A204.1 (cell line): Measurements from ENCODE around the gene BCAT1.
"Not testable (repeated sequence)": the region's sequence is repeated elsewhere in the genome, so short reads cannot be mapped to it uniquely, and the experiment has no call there.

Experiments
- FAIRE-seq: peaks from 2 replicates; lab custom pipeline; 2012; peaks lifted over from hg19 to GRCh38; lab: Jason Lieb, UNC

The BCAT1 gene

DNA sequence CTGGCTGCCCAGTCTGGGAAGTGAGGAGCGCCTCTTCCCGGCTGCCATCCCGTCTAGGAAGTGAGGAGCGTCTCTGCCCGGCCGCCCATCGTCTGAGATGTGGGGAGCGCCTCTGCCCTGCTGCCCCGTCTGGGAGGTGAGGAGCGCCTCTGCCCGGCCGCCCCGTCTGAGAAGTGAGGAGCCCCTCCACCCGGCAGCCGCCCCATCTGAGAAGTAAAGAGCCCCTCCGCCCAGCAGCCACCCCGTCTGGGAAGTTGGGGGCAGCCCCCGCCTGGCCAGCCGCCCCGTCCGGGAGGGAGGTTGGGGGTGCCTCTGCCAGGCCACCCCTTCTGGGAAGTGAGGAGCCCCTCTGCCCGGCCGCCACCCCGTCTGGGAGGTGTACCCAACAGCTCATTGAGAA lies 22.8 kb downstream of the BCAT1 start:
- not testable (repeated sequence) for FAIRE-seq

DNA sequence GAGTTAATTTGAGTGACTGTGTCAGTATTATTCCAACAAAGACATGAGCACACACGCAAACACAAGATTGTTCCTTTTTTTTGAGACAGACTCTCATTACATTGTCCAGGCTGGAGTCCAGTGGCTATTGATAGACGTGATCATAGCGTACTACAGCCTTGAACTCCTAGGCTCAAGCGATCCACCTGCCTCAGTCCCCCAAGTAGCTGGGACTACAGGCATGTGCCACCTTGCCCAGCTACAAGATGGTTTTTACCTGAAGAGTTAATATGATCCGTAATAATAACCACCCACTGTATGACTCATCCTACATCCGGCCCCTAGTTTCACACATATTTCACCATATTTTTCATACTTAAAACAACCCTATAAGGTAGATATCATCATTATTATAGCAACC lies 26.8 kb downstream of the BCAT1 start:
- no peak for FAIRE-seq

DNA sequence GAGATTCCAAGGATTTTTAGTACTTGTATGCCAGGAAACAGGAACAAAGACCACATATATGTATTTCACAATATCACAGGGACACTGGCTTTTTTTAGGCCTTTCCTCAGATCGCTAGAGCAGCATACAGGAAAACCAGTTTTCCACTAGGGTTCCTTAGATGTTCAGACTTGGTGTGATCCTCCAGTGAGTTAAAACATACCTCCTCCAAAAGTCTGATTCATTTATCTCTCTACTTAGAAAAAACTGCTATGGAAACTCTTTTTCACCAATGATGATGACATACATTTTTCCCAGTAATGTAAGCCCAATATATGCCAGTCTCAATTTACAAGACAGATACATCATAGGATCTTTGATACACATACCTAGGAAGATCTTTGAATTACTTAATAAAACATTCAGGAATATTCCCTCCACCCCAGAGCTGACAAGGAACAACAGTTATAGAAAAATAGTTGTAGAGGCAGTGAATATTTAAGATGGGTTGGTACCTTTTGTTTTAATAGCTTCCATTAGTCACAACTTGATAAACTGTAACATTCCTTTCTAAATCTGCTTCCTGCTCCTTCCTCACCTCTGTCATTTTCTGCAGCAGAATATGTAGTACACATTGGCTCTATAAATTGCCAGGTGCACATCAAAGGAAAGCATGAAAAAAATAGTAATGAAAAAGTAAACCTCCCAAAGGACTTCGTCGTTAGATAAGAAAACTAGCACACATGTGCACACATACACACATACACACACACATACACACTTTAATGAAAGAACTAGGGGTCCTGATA lies 27.5 kb downstream of the BCAT1 start:
- no peak for FAIRE-seq

DNA sequence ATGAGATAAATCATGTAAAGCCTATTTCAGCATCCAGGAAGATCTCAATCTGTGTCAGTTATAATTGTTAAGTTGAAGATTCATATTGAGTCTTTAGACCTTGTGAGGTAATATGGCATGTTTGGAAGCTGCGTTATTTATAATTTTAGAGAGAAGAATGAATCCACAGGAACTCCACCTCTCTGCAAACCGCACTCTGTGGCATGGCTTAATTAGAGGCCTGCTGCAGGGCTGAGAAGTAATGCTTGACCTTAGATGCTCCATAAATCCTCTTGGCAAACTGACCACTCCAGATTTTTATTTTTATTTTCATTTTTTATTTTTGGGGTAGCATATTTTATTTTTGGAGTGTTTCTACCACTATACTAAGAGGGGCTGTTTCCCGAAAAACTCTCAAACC lies 28.8 kb downstream of the BCAT1 start:
- no peak for FAIRE-seq

DNA sequence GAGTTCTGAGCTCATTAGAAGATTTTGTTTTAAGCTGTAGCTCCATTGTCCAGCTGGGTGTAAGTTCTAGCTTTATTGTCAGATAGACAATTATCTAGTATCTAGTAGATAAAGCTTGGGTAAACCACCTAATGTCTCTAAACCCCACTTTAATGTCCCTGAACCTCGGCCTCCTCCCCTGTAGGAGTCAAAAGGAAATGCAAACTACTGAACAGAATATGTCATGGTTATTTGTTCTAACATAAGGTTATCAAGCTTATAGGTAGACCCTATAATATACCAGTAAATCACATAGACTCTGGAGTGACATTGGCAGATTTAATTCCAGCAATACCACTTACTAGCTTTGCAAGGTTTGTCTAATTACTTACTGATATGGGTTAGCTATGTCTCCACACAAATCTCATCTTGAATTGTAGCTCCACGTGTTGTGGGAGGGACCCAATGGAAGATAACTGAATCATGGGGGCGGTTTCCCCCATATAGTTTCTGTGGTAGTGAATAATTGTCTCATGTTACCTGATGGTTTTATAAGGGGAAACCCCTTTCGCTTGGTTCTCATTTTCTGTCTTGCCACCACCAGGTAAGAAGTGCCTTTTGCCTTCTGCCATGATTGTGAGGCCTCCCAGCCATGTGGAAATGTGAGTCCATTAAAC lies 29.4 kb downstream of the BCAT1 start:
- no peak for FAIRE-seq

DNA sequence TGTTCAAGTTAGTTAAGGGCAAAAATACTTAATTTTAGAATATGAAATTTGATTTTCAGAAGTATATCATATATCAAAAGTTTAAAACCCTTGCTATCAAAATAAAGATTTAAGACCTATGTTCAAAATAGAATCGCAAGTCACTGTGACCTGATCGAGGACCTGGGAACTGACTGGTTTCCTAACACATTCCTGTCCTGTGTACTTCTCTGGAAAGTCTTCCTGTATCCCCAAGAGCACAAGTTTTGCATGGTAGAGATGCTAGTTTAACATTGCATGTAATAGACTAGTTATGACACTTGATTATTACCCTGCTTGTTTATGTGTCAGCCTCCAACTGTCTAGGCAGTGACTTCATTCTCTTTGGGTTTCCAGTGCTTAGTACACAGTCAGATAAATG lies 30.3 kb downstream of the BCAT1 start:
- FAIRE-seq: no peak

DNA sequence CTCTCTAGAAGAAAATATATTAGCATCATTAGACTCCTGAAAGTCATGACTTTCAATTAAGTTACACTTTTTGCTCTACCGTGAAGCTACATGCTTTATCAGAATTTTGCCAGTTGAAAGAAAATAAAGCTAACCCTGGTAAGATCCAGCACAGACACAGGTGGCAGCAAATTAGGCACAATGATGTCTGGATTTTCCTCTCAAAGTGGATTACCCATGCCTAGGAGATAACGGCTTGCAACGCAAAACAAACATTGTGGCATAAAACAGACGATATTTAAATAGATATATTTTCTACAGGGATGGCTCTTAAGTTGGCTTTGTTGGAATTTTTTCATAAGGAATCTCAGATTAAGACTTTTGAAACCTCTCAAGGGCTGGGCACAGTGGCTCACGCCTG lies 33.4 kb downstream of the BCAT1 start:
- FAIRE-seq: no peak

DNA sequence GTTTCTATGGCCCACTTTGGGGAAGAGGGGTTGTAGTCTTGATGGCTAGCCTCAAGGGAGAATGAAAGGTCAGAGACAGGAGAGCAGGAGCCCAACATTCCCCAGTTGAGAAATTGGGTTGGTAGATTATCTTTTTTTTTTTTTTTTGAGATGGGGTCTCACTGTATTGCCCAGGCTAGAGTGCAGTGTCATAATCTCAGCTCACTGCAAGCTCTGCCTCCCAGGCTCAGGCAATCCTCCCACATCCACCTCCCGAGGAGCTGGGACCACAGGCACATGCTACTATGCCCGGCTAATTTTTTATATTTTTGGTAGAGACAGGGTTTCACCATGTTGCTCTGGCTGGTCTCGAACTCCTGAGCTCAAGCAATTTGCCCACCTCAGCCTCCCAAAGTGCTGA lies 34.9 kb downstream of the BCAT1 start:
- FAIRE-seq: no peak

DNA sequence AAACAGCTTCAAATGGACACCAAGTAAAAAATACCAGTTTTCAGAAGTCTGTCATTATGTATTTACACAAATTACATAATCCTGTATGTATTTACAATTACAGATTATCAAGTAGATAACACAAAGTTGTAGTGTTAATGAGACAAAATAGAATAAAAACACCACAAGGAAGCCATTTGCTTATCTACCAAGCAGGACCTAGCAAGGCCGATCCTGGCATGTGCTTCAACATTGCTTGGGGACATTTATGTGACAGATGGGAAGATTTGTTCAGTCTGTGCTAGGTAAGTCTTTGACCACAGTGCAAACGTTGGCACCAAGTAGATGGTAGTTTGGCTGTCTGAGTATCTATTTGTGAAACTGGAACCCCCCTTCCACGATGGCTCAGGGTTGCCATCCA lies 35.8 kb downstream of the BCAT1 start:
- FAIRE-seq: no peak

DNA sequence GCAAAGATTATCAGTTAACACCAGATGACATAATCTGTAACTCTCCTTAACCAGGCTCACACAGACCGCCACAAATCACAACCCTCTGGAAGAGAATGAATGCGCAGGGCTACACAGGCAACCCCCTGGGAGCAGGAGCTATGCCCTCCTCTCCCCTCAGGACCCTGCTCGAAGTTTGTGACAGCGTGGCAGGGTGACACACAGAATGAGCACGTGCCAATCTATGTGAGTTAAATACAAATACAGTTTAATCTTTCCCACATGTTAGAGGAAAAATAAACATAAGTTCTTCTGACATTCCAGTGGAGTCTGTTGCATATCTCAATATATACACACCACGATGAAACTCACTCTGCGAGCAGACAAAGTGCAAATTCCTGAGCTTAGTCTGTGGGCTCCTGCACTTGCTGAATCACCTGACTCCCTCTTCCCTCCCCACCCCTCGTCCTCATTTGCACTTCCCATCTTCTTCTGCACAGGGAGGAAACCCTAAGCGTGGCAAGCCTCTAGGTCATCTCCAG lies 37.6 kb downstream of the BCAT1 start:
- FAIRE-seq: no peak

DNA sequence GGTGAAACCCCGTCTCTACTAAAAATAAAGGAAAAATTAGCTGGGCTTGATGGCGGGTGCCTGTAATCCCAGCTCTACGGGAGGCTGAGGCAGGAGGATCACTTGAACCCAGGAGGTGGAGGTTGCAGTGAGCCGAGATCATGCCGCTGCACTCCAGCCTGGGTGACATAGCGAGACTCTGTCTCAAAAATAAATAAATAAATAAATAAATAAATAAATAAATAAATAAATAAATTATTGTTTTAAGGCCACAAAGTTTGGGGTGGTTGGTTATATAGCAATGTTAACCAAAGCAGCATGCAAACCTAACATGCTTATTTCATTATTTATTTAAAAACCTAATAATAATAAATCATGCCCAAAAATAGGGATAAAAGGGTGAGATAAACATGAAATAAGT lies 38.7 kb downstream of the BCAT1 start:
- not testable (repeated sequence) for FAIRE-seq

DNA sequence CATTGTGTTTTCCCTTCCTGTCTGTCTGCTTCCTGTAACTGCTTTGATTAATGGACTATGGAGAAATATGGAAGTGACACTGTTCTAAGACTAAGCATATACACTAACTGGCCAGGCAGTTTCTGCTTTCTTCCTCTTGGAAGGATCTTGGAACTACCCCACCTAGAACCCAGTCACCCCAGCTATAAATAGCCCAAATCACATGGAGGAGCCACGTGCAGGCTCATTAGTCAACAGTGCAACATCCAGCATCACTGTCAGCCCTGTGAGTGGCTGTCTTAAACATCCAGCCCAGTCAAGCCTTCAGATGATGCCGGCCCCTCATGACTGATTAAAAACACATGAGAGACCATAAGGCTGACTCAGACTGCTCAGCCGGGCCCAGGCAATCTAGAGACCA lies 39.2 kb downstream of the BCAT1 start:
- no peak for FAIRE-seq

DNA sequence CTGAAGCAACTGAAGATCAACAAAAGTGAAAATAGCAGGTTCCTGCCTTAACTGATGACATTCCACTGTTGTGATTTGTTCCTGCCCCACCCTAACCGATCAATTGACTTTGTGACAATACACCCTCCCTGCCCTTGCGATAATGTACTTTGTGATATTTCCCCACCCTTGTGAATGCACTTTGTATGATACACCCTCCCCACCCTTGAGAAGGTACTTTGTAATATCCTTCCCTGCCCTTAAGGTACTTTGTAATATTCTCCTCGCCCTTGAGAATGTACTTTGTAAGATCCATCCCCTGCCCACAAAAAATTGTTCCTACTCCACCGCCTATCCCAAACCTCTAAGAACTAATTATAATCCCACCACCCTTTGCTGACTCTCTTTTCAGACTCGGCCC lies 41.4 kb downstream of the BCAT1 start:
- FAIRE-seq: no peak

DNA sequence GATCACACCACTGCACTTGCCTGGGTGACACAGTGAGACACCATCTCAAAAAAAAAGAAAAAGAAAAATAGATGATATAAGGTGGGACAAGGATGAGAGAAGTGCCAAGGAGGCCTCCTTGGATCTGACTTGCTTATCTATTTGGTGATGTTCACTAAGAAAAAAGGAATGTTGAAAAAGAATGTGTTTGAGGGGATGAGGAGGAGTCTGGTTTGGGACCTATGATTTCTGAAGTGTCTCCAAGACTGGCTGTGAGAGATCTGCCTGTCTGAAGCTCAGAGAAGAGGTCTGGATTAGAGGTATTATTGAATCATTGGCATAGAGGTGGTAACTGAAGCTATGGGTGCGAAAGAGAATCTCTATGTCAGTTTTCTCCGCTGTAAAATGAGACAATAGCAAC lies 42.8 kb downstream of the BCAT1 start:
- FAIRE-seq: no peak

DNA sequence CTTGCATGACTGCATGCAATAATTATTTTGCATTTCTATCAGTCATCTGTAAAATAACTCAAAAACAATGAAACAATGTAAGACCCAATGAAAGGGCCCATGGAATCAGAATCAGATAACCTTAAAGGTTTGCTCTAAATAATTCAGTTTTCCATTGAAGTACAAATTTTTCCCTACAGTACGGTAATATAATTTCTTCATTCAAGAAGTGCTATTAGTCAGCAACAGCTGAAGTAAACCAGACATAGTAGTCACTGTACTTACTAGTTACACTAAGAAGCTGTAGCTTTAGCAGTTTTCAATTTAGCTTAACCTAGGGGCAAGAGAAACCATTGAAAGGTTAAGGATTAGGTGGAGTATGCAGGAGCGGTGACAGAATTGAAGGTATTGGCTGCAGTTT lies 43.5 kb downstream of the BCAT1 start:
- FAIRE-seq: no peak

DNA sequence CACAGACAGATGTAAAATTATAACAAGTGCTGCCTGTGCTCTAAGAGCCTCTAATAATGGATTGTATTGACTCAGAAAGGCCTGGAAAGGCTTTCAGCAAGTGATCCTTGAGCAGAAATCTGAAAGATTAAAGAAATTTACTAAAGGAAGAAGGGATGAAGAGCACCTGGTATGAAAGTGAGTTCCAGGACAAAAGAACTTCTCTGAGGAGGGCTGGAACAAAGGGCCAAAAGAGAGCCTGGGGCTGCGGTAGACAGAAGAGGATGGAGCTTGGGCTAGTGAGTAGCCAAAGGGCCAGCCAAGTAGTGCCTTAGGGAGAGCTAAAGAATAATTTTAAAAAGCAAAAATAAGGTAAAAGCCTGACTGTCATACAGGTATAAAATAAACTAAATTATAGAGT lies 44.0 kb downstream of the BCAT1 start:
- no peak for FAIRE-seq

DNA sequence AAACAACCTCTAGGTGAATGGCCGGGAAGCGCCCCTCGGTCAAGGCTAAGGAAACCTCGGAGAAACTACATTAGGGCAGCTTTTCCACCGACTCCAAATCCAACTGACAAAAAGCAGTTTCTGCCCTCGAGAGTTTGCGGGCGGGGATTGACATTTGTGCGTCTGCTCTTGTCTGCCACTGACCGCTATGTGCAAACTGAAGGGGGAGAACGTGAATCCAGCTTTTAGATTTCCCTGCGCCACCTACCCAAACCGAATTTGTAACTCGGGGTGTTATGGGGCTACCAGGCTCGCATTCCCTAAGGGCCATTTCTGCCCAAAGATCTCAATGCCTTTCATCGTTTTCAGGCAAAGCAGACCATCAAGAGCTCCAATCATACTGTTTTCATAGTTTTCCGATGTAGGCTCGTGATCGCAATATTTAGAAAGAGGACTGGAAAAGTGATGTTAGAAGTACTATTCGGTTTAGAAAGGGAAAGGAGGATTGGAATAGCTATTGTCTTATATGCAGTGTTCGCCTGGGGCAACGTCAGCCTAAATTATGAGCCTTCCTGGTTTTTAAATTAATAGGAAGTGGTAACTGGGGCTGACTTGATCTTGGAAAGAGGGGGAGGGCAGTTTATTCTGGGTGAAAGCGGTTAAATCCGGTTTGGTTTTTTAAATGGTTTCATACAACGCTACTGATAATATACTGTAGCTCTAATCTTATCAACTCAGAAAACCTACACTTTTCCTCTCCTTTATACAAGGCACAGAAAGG lies 45.4 kb downstream of the BCAT1 start:
- no peak for FAIRE-seq

DNA sequence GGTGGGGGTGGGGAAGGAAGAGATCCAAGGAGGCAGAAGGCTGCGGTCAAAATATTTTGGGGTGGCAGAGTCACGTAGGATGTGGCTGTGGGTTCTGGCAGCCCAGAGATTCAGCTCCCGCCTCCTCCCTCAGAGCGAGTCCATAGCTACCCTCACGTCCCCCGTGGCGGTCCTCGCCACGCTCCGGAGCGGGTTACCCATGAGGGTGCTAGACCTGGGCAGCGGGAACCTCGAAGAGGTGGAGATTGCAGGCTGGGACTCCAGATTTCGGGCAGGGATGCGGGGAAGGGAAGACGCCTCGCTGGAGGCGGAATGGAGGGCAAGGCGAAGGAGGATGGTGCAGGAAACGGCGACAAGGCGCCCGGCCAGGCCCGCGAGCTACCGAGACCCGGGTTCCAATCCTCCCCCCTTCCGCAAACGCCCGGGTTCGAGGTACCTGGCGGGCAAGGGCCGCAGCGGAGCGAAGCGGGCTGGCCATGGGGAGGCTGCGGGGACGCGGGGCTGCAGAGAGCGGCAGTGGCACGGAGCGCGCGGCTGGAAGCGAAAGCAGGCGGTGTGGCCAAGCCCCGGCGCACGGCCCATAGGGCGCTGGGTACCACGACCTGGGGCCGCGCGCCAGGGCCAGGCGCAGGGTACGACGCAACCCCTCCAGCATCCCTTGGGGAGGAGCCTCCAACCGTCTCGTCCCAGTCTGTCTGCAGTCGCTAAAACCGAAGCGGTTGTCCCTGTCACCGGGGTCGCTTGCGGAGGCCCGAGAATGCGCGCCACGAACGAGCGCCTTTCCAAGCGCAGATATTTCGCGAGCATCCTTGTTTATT lies 46.2 kb downstream of the BCAT1 start:
- no peak for FAIRE-seq

DNA sequence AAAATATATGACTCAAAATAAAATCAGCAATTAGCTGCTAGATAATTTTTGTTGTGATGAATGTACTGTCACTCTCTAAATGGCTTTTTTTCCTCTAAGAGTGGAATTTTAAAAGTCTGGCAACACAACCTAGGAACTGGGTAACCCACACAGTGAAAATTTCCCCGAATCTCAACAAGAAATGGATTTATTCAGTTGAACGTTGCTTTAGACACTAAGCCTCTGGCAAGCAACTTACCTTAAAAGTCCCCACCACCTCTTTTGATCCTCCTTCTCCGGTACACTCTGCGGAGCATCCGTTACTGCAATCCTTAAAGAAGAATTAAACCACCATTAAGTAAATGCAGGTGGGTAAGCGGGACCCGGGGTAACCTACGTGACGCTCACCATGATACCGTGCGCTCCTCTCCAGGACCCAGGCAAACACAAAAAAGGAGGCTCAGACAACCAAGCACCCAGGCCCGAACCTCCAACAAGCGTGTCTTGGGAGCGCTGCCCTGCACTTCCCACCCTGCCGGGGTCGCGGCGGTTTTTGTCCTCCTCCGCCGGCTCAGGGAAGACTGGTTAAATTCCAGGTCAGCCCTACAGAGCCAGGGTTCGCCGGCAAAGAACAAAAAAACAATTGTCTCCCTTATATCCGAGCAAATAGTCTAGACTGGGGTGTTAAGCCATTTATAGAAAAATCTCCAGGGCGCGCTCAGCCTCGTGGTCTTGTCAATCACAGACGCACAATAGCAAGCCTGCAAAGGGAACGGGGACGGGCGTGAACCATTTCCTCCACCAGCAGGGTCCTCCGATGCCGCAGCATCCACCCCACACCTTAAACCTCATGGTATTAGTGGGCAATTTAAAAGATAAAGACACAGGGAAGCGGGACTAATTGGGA lies 47.1 kb downstream of the BCAT1 start:
- no peak for FAIRE-seq

DNA sequence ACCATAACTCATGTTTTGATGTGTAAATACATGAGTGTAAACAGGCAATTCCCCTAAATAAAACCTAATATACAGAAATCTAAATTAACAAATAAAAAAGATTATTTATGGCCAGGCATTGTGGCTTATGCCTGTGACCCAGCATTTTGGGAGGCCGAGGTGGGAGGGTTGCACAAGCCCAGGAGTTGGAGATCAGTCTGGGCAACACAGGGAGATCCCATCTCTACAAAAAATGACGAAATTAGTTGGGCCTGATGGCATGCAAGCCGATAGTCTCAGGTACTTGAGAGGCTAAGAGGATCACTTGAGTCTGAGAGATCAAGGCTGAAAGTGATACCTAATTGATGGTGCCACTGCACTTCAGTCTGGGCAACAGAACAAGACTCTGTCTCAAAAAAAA lies 48.7 kb downstream of the BCAT1 start:
- no peak for FAIRE-seq

DNA sequence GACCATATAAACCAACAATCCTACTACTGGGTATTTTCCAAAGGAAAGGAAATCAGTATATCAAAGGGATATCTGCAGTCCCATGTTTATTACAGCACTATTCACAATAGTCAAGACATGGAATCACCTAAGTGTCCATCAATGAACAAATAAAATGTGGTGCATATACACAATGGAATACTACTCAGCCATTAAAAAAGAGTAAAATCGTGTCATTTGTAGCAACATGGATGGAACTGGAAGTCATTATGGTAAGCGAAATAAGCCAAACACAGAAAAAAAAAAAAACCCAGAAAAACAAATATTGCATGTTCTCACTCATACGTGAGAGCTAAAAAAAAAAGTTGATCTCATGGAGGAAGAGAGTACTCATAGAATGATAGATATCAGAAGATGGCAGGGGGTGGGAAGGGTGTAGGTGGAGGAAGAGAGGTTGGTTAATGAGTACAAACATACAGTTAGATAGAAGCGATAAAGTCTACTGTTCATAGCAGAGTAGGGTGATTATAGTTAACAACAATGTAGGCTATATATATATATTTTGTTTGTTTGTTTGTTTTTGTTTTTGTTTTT lies 49.3 kb downstream of the BCAT1 start:
- FAIRE-seq: no peak
